T-helper 1 cell treated with Interleukin-12 subunit alpha and Interleukin-12 subunit beta and Interleukin-4 antibody, amounts not matched to agents 30 ng/mL and 1 ng/mL, for 36 hours (primary cell): ENCODE results near the gene LSAMP. TPM values are rescaled to one million over a fixed set of nuclear protein-coding genes. Genes with fewer than 3 reads are reported as not detected.
"Not testable (repeated sequence)": the region's sequence is repeated elsewhere in the genome, so short reads cannot be mapped to it uniquely, and the experiment has no call there.

Experiments
- intact Hi-C: fragments of 100-400 bp; cut with micrococcal nuclease; formaldehyde crosslinking; loops from one replicate; pipeline ENCODE4 v1.15.1; 2024
- total RNA-seq: library from RNA; stranded (reverse); gene quantifications from 2 replicates; pipeline ENCODE4 v1.2.3, GENCODE V29; 2022

The LSAMP gene
- total RNA-seq, 1 donor from 2014 or later = not detected

DNA sequence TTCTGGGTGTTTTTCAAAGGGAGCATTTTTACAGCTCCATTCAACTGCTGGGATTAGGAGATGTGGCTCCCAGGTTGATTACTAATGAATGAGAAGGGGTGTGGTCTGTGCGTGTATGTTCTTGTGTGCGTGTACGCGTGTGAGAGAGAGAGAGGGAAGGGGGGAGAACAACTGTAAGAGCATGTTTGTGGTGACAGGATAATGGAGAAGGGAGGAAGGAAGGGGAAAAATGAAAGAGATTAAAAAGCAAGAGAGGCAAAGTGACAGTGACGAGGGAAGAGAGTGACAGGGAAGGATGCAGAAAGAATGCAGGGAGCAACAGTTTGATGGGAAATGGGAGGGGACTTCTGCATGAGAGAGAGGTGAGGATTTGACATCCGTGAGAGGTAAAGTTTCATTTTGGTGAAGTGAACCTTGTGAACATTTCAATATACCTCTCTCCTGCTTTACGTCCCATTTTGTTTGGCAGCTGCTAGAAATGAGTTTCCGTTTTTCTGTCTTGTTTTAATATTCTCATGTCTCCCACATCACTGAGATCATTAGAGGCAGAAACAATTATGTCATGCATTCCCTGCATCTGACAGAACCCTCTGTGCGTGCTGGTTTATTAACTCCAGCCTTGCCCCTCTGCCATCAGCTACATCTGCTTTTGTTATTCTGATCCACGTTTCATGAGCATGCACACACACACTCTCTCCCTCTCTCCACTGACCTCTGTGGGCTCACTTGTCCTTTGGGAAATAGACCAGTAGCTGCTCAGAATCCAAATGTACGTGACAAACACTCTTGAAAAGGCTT is 660.3 kb downstream of the LSAMP start:
- intact Hi-C loops = loop anchor here (1.0 to 10.0 kb wide), 12 partner anchors 7 to 1729 kb away; partner anchors contain the start of genes CCDC191, QTRT2 and ZBTB20

DNA sequence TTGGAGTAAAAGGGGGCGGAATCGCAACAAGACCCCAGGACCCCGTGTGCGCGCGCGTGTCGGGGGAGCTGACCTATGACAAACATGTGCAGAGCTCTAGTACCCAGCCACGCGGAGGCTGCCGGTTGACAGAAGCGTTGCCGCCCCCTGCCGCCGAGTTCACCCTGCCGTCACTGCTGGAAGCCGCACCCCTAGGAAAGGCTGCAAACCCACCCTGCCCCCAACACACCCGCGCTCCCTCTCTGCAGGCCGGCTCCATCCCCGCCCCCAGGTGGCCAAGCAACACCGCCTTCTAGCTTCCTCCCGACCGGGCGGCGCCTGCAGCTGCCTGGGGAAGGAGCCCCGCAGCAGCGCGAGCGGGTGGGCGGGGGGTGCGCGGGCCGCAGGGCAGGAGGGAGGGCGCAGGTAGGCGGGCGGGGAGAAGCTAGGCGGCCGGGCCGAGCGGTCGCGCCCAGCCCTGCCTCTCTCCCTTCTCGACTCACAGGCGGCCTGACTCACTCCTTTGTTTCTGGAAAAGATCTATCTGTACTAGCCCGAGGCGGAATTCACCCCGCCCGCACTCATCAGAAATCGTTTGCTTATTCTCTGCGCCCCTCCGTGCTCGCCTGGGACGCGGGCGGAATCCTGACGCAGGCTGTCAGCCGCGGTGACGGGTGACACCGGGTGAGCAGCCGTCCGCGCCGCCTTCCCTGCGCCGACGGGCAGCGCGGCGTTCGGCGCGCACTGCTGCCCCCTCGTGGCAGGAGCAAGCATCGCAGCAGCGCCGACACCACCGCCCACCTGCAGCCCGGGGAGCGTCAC is 661.1 kb downstream of the LSAMP start:
- intact Hi-C loops = loop anchor here (1.0 to 10.0 kb wide), 12 partner anchors 8 to 1728 kb away; partner anchors contain the start of genes CCDC191, QTRT2 and ZBTB20

DNA sequence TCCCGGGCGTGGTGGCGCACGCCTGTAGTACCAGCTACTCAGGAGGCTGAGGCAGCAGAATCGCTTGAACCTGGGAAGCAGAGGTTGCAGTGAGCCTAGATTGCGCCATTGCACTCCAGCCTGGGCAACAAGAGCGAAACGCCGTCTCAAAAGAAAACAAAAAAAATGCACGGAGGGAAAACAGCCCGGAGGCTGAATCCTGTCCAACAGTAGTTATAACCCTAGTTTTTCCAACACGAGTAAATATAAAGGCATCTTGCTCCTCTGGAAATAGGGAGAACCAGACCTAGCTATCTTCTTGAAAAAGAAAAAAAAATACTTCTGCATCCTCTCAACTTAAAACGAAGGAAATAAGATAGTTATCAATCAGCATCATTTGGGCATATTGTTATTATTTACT is 661.9 kb downstream of the LSAMP start:
- intact Hi-C loops = loop anchor here (10.0 kb wide), 2 partner anchors 1399 to 1569 kb away; no protein-coding TSS in a partner anchor

DNA sequence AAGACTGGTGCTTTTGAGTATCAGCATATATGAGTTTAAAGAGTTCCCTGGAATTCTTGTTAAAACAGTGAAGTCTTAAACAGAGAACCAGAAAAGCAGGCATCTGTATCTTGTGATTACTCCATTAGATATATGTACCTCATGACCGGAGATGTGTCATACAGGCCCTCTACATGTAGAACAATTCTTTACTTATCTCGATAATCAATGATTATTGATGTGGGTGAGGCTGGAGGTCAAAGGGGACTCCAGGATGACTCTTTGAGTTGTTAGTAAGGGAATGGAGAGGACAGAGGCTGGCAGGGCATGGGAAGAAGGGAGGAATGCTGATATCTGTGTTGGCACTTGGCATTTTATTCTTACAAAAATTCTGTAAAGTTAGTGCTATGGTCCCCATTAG is 666.3 kb downstream of the LSAMP start:
- intact Hi-C loops = no loop called here

DNA sequence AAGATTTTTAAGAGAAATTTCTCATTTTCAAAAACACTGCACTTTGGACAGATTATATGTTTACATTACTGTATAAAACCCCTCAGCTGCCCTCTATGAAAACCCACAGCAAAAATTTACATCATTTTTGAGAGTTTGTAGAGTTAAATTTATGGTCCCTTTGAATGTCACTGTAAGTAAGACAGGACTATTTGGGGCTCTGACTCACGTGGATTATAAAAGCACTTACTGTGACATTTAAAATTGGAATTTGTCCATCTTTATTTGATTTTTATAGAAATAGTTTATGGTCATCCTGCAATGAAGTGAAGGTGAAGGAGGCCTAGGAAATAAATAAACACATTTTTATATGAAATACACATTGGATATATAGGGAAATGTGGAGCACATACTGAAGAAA is 672.3 kb downstream of the LSAMP start:
- intact Hi-C loops = no loop called here

DNA sequence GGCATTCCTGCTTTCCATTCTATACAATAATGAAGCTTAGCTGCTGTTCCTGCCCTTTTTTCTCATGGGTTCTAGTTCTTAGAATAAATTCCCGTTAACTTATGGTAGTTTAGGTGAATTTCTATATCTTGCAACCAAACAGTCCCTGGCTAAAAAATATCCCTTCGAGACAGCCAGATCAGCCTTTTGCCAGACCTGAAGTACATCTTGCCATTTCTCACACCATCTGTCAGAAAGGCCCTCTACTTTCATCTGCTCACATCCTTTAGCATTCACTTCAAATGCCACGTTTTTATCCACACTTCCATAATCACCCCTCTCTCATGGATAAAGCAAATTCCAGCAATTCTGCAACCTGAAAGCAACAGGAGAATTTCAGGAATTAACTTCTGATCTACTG is 676.6 kb downstream of the LSAMP start:
- intact Hi-C loops = no loop called here

DNA sequence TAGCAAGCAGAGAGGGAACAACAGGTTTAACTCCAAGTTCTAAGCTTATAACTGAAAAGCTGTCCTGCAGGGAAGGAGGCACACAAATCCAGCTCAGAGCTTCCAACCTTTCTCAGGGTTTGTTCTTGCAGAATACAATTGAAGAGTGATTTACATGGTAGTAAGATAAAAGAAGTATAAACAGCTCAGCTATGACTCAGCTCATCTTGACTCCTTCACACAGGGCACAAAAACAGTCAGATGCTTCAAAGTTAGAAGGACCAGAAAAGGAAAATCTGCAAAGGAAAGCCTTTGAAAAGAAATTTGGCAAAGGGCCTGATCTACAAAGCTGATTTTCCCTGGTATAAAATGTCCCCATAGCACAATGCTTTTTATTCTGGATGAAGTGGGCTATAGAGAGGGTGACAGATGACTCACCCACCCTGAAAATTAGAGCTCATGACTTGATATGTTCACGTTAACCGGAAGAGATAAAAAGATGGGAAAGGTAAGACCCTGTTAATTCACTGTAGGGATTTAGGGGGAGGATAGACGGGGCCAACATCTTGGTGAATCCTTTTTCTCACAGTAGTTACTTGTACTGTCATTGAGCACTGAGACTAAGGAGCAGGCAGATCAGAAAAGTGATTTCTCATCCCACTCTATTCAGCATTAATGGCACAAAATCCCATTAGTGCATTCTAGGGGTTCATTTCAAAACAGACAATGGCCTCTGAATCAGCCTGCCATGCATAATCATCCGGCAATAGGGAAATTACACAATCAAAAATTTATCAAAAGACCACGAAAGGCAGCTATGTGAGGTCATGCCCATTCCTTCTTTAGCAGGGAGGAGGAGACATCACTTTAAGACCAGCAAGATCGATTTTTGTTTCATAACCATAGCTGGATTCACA is 678.5 kb downstream of the LSAMP start:
- intact Hi-C loops = no loop called here

DNA sequence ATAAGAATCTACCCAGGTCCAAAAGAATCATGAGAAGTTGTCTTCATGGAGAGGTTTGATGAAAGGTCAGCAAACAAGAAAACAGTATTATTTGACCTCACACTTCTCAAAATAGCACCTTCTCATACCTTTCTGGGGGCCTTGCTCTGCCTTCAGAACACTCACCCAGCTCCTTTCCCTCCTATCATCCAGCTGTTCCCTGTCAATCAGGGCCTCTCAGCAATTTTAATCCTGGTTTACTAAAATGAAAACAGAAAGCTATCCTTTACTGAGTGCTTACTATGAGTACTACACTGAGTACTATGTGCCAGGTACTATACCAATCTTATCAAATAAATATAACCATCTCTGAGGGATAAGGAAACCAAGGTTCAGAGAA is 683.4 kb downstream of the LSAMP start:
- intact Hi-C loops = no loop called here

DNA sequence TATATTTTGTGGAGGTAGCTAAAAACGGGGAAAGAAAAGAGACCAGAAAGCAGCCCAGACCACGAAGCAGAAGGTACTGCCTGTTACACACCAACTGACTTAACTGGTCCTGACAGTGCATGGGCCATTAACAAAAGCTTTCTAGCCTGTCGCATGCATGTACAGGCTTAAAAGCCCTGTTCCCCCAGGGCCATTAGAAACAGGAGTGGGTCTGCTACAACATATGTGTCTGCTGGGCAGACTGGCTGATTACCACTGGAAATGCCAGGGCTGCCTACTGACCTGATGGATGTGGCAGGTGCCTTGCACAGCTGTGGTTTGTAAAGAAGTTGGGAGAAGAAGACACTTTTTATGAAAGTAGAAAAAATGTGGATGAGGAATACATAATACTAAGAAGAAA is 684.6 kb downstream of the LSAMP start:
- intact Hi-C loops = no loop called here

DNA sequence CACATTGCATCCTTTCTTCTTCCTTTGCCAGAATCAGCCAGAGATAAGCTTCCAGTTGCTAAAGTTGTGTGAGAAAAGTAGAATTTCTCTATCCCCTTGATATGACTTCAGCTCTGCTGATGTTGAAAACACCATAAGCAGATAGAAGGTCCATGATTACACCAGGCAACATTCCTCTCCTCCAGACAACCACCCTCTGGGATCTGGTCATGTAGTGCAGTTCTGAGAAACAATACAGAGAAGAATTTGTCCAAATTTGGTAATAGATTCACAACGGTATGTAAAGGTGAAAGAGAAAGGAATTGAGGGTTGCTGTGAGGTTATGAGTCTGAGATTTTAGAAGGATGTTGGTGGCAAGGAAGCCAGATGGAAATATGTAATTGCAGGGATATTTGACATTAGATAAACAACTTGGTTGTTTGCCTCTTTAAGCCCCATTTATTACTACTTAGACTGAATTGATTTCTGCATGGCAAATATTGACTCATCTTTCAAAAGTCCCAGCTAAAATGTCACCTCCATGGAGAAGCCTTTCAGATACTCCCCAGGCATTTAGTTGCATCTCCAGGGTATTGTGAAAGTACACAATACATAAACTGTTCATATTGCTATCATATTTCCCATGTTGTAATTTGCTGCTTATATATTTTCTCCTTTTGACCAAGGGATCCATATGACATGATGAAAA is 687.1 kb downstream of the LSAMP start:
- intact Hi-C loops = no loop called here

DNA sequence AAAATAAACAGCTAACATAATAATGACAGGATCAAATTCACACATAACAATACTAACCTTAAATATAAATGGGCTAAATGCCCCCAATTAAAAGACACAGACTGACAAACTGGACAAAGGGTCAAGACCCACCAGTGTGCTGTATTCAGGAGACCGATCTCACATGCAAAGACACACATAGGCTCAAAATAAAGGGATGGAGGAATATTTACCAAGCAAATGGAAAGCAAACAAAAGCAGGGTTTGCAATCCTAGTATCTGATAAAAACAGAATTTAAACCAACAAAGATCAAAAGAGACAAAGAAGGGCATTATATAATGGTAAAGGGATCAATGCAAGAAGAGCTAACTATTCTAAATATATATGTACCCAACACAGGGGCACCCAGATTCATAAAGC is 692.3 kb downstream of the LSAMP start:
- intact Hi-C loops = not testable (repeated sequence)
